Fibroblast of lung (primary cell): ENCODE results near the gene ZNF385D. TPM values are rescaled to one million over a fixed set of nuclear protein-coding genes. Genes with fewer than 3 reads are reported as not detected.

Source experiments
- DNase-seq, 2 donors: peaks; one replicate each; pipeline versions ENCODE4 v3.0.0 to v3.0.0-alpha.2; 2010; ENCODE audit warnings: low read depth in 2 of 2
- H2AFZ ChIP-seq: 2 replicates; pipeline ENCODE4 v1.5.1; 2012; ENCODE audit warnings: low read length, control low read depth, inconsistent platforms
- H3K27ac ChIP-seq: 2 replicates; pipeline ENCODE4 v1.5.1; 2011; ENCODE audit warnings: low read length, control low read depth; ENCODE audit not compliant: insufficient read depth
- H3K27me3 ChIP-seq: 2 replicates; pipeline ENCODE4 v1.5.1; 2011; ENCODE audit warnings: mild to moderate bottlenecking, low read length; ENCODE audit not compliant: control insufficient read depth, insufficient read depth
- H3K36me3 ChIP-seq: 2 replicates; pipeline ENCODE4 v1.5.1; 2011; ENCODE audit warnings: low read length; ENCODE audit not compliant: control insufficient read depth, insufficient read depth
- H3K4me1 ChIP-seq: 2 replicates; pipeline ENCODE4 v1.5.1; 2011; ENCODE audit warnings: low read length; ENCODE audit not compliant: control insufficient read depth, insufficient read depth; ENCODE audit errors: extremely low read depth
- H3K4me2 ChIP-seq: 2 replicates; pipeline ENCODE4 v1.5.1; 2011; ENCODE audit warnings: low read length, control low read depth; ENCODE audit not compliant: insufficient read depth; ENCODE audit errors: extremely low read depth
- H3K4me3 ChIP-seq, 4 experiments: fragments of 200-600 bp in 1 of 4; sonication (generic) in 1 of 4; replicated peaks in 1 of 4; 2 replicates each; pipeline ENCODE4 v1.5.1; 2011 to 2016; ENCODE audit warnings: low read length in 4 of 4, low read depth in 3 of 4, mild to moderate bottlenecking in 3 of 4, control low read depth in 2 of 4, inconsistent platforms in 1 of 4, mixed read lengths in 1 of 4; ENCODE audit not compliant: insufficient read depth in 1 of 4; ENCODE audit errors: control extremely low read depth in 1 of 4
- H3K79me2 ChIP-seq: 2 replicates; pipeline ENCODE4 v1.5.1; 2012; ENCODE audit warnings: mild to moderate bottlenecking, low read length, inconsistent platforms; ENCODE audit not compliant: control insufficient read depth, insufficient read depth
- H3K9ac ChIP-seq: 2 replicates; pipeline ENCODE4 v1.5.1; 2011; ENCODE audit warnings: mild to moderate bottlenecking, low read length, control low read depth; ENCODE audit not compliant: insufficient read depth
- H3K9me3 ChIP-seq: 2 replicates; pipeline ENCODE4 v1.5.1; 2012; ENCODE audit warnings: low read depth, low read length; ENCODE audit not compliant: control insufficient read depth, insufficient read depth
- H4K20me1 ChIP-seq: 2 replicates; pipeline ENCODE4 v1.5.1; 2011; ENCODE audit warnings: low read length; ENCODE audit not compliant: control insufficient read depth, insufficient read depth; ENCODE audit errors: extremely low read depth
- EZH2 ChIP-seq: IDR thresholded peaks from 2 replicates; pipeline ENCODE4 v1.5.1; 2012; ENCODE audit warnings: low read length, control low read depth, mild to moderate bottlenecking; ENCODE audit errors: missing control alignments
- polyA plus RNA-seq, 2 donors: library from polyadenylated mRNA; depleted of rRNA in 1 of 2; stranded (reverse) in 1 of 2; unstranded in 1 of 2; fragments of >200 nt; gene quantifications; 2 replicates each; pipeline ENCODE4 v1.2.1, GENCODE V29; 2011 to 2012; ENCODE audit warnings: missing spikeins in 1 of 2
- total RNA-seq: library from RNA; depleted of rRNA; stranded (reverse); fragments of >200 nt; gene quantifications from 2 replicates; pipeline ENCODE4 v1.2.1, GENCODE V29; 2014
- TF ChIP-seq, protein P1 (sequence below), 2 donors: IDR thresholded peaks in 1 of 2; conservative IDR thresholded peaks in 1 of 2; 1 replicate in 1 of 2; 2 replicates in 1 of 2; pipeline ENCODE4 v1.5.1; 2011 to 2012; ENCODE audit warnings: low read length in 2 of 2, control low read depth in 1 of 2, inconsistent platforms in 1 of 2, low read depth in 1 of 2, mild to moderate bottlenecking in 1 of 2

The ZNF385D gene
- total and polyA plus RNA-seq, 2 donors (not counting 1 experiment from before 2014, with no cell fraction given), result 0.83 to 1.9 TPM

- Histone ChIP-seq H3K4me3 (no peak overlapping the region), H3K9me3 (no peaks in the 10 kb centered on the region), H3K27me3 (no peaks in the 10 kb centered on the region), H2AFZ (no peak overlapping the region), H3K27ac (no peak overlapping the region), H3K36me3 (no peaks in the 10 kb centered on the region), H3K9ac (no peak overlapping the region), H3K4me2 (no peak overlapping the region), H3K79me2 (no peaks in the 10 kb centered on the region), H3K4me1 (no peaks in the 10 kb centered on the region), H4K20me1 (no peaks in the 10 kb centered on the region)
- TF ChIP-seq, protein P1, sequence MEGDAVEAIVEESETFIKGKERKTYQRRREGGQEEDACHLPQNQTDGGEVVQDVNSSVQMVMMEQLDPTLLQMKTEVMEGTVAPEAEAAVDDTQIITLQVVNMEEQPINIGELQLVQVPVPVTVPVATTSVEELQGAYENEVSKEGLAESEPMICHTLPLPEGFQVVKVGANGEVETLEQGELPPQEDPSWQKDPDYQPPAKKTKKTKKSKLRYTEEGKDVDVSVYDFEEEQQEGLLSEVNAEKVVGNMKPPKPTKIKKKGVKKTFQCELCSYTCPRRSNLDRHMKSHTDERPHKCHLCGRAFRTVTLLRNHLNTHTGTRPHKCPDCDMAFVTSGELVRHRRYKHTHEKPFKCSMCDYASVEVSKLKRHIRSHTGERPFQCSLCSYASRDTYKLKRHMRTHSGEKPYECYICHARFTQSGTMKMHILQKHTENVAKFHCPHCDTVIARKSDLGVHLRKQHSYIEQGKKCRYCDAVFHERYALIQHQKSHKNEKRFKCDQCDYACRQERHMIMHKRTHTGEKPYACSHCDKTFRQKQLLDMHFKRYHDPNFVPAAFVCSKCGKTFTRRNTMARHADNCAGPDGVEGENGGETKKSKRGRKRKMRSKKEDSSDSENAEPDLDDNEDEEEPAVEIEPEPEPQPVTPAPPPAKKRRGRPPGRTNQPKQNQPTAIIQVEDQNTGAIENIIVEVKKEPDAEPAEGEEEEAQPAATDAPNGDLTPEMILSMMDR (conservative IDR thresholded peaks at IDR 0.05 in 1 of 2, IDR thresholded peaks at IDR 0.05 in 1 of 2; ENCODE audit: low read depth in 1 of 2, low read length in 2 of 2), result no peak
- TF ChIP-seq EZH2, result no peak
- no peak for DNase-seq
These were observed 40.3 kb upstream of the ZNF385D start for GRCh38 chr3:21791356-21791755.

DNA sequence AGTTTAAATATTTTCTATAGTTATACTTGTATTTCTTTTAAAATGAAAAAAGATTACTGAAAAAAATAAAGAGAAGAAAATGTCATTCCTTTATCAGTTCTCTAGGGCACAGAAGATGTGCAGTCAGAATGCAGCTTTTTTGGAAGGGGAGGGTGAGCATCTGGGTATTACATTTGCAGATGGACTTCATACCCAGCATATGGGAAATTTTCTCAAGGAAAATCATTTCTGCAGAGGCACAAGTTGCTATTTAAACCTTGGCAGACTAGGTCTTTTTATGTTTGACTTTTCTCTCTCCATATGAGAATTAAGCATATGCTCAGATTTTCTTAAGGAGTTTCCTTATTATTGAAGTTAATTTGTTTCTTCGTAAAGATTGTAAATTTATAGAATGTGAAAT, 39.5 kb upstream of the ZNF385D start:
- Histone ChIP-seq H3K36me3 (no peaks in the 10 kb centered on the region), H3K4me3 (no peak overlapping the region), H2AFZ (no peak overlapping the region), H3K27me3 (no peaks in the 10 kb centered on the region), H3K27ac (no peak overlapping the region), H3K9me3 (no peaks in the 10 kb centered on the region), H3K4me1 (no peaks in the 10 kb centered on the region), H3K79me2 (no peaks in the 10 kb centered on the region), H3K4me2 (no peak overlapping the region), H3K9ac (no peak overlapping the region), H4K20me1 (no peaks in the 10 kb centered on the region)
- no peak for DNase-seq
- TF ChIP-seq, protein P1 (conservative IDR thresholded peaks at IDR 0.05 in 1 of 2, IDR thresholded peaks at IDR 0.05 in 1 of 2; ENCODE audit: low read depth in 1 of 2, low read length in 2 of 2), result no peak
- no peak for TF ChIP-seq EZH2

- H3K4me3 ChIP-seq, result no peak overlapping the region
- H3K4me1 ChIP-seq, result no peaks in the 10 kb centered on the region
- H3K9ac ChIP-seq, result no peak overlapping the region
- DNase-seq, result no peak
- H4K20me1 ChIP-seq, result no peaks in the 10 kb centered on the region
- no peaks in the 10 kb centered on the region for H3K27me3 ChIP-seq
- H3K79me2 ChIP-seq, result no peaks in the 10 kb centered on the region
- no peaks in the 10 kb centered on the region for H3K9me3 ChIP-seq
- TF ChIP-seq, protein P1 (conservative IDR thresholded peaks at IDR 0.05 in 1 of 2, IDR thresholded peaks at IDR 0.05 in 1 of 2; ENCODE audit: low read depth in 1 of 2, low read length in 2 of 2), result no peak
- TF ChIP-seq EZH2, result no peak
- no peaks in the 10 kb centered on the region for H3K36me3 ChIP-seq
- no peak overlapping the region for H3K4me2 ChIP-seq
- no peak overlapping the region for H3K27ac ChIP-seq
- no peak overlapping the region for H2AFZ ChIP-seq
These were observed 38.7 kb upstream of the ZNF385D start for GRCh38 chr3:21789730-21790129.
